Activated naive CD4-positive, alpha-beta T cell treated with anti-CD3 and anti-CD28 coated beads for 36 hours (primary cell): Measurements from ENCODE around the gene DAPK1. TPM values are rescaled to one million over a fixed set of nuclear protein-coding genes. Genes with fewer than 3 reads are reported as not detected.

Source experiments
- CTCF ChIA-PET: fragments of 350-600 bp; sonication (Branson Sonifier 250); formaldehyde crosslinking; loops from one replicate; lab custom pipeline; 2021; ENCODE audit warnings: antibody characterized with exemption; lab: Charles Lee
- DNase-seq: peaks from one replicate; pipeline ENCODE4 v3.0.0-alpha.2; 2020
- H3K27ac Mint-ChIP-seq: one replicate; pipeline ENCODE4 v1.8.0; 2021; ENCODE audit warnings: mild to moderate bottlenecking, mixed read lengths
- H3K27me3 Mint-ChIP-seq: one replicate; pipeline ENCODE4 v1.8.0; 2021; ENCODE audit warnings: low read depth, mixed read lengths
- H3K36me3 Mint-ChIP-seq: one replicate; pipeline ENCODE4 v1.8.0; 2021; ENCODE audit warnings: low read depth, mixed read lengths
- H3K4me1 Mint-ChIP-seq: one replicate; pipeline ENCODE4 v1.8.0; 2021; ENCODE audit warnings: low read depth, mixed read lengths
- H3K4me3 Mint-ChIP-seq: one replicate; pipeline ENCODE4 v1.8.0; 2021; ENCODE audit warnings: mild to moderate bottlenecking, moderate library complexity, mixed read lengths
- H3K9me3 Mint-ChIP-seq: one replicate; pipeline ENCODE4 v1.8.0; 2021; ENCODE audit warnings: mixed read lengths
- intact Hi-C: fragments of 100-400 bp; cut with micrococcal nuclease; formaldehyde crosslinking; loops from one replicate; pipeline ENCODE4 v1.15.1; 2023
- total RNA-seq, 2 experiments: library from RNA; stranded (reverse); gene quantifications; one replicate each; pipeline ENCODE4 v1.2.3, GENCODE V29; 2021

DAPK1 gene
- total RNA-seq, 2 experiments from 2014 or later: 0.20 to 0.50 TPM

DNA sequence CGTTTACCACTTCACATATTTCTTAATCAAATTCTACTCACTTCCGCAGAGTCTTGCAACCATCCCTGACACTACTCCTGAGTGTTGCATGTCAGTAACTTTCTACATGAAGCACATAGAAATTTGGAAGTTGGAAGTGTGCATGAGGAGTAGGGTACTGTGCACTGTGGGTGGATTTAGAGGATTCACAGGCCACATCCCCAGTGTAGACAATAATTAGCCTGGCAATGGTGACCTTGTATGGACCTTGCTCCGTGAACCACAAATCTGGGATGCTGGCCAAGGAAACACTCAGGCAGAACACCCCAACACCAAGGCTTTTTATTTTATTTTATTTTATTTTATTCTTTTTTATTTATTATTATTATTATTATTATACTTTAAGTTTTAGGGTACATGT is 253.8 kb downstream of the DAPK1 start:
- no peak for DNase-seq
- Mint-ChIP-seq H3K4me3 (no peak overlapping the region), H3K4me1 (no peaks in the 10 kb centered on the region), H3K27me3 (peaks cover 6% of the 10 kb centered on the region), H3K9me3 (peaks cover 6% of the 10 kb centered on the region), H3K27ac (no peak overlapping the region), H3K36me3 (peaks cover 1% of the 10 kb centered on the region)
- intact Hi-C loops: no loop called here
- CTCF ChIA-PET: no interaction called here

DNA sequence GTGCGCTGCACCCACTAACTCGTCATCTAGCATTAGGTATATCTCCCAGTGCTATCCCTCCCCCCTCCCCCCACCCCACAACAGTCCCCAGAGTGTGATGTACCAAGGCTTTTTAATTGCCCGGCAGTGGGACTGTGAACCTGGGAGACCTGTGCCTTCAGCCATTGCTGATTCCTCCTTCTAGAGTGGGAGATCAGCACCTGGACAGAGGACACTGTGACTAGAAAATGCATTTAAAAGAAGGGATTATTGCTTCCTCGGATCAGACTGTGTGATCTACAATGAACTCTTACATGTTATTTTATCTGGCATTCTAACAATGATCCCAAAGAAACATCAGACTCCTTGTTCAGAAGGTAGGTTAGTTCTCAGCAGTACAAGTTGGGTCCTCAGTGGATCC is 254.2 kb downstream of the DAPK1 start:
- Mint-ChIP-seq H3K4me3 (no peak overlapping the region), H3K9me3 (peaks cover 6% of the 10 kb centered on the region), H3K27ac (no peak overlapping the region), H3K4me1 (no peaks in the 10 kb centered on the region), H3K27me3 (peaks cover 6% of the 10 kb centered on the region), H3K36me3 (peaks cover 1% of the 10 kb centered on the region)
- intact Hi-C loops: no loop called here
- DNase-seq: no peak
- CTCF ChIA-PET: no interaction called here

GRCh38 chr9:87753313-87753712 is 255.6 kb downstream of the DAPK1 start:
- Mint-ChIP-seq H3K4me1 (no peaks in the 10 kb centered on the region), H3K27ac (no peak overlapping the region), H3K27me3 (peaks cover 6% of the 10 kb centered on the region), H3K36me3 (peaks cover 1% of the 10 kb centered on the region), H3K9me3 (peaks cover 6% of the 10 kb centered on the region), H3K4me3 (no peak overlapping the region)
- intact Hi-C loops: no loop called here
- CTCF ChIA-PET: no interaction called here
- no peak for DNase-seq

Other genes starting within 250 kb of the DAPK1 start
- under 1 TPM; 0.81 to 0.86 TPM for gene CTSL, start 228.3 kb downstream of the DAPK1 start, total RNA-seq